Endothelial cell of umbilical vein (primary cell): ENCODE results near the gene KIAA2012. TPM values are rescaled to one million over a fixed set of nuclear protein-coding genes. Genes with fewer than 3 reads are reported as not detected.

ENCODE experiments used
- BruUV-seq: library from RNA; stranded (reverse); fragments of 400-500 nt; replicated peaks from 2 replicates; lab custom pipeline; 2021; lab: Mats Ljungman, UMichigan
- CTCF ChIA-PET: fragments of 300-600, 350-600 bp; sonication (Branson Sonifier 250); formaldehyde crosslinking; loops from one replicate; lab custom pipeline; 2021; ENCODE audit warnings: antibody characterized with exemption, inconsistent platforms; lab: Charles Lee
- POLR2A ChIA-PET: fragments of 300-600, 350-600 bp; sonication (Branson Sonifier 250); formaldehyde crosslinking; loops from one replicate; lab custom pipeline; 2021; ENCODE audit warnings: antibody characterized with exemption, inconsistent platforms; lab: Charles Lee
- DNase-seq: peaks from one replicate; pipeline ENCODE4 v3.0.0-alpha.2; 2011; ENCODE audit warnings: low read depth, low spot score
- FAIRE-seq: peaks from 2 replicates; lab custom pipeline; 2011; peaks lifted over from hg19 to GRCh38; lab: Jason Lieb, UNC
- H2AFZ ChIP-seq: 2 replicates; pipeline ENCODE4 v1.6.0; 2012; ENCODE audit warnings: low read depth, low read length, control low read depth, inconsistent platforms
- H3K27ac ChIP-seq: 2 replicates; pipeline ENCODE4 v1.5.1; 2011; ENCODE audit warnings: low read depth, mild to moderate bottlenecking, control low read depth, low read length, moderate library complexity; ENCODE audit not compliant: insufficient read depth
- H3K27me3 ChIP-seq, 2 experiments: 2 replicates each; pipeline versions ENCODE4 v1.6.0 to v1.6.1; 2011; ENCODE audit warnings: low read length in 2 of 2, mixed read lengths in 1 of 2; ENCODE audit not compliant: control insufficient read depth in 2 of 2, insufficient read depth in 2 of 2
- H3K36me3 ChIP-seq, 2 experiments: 2 replicates in 1 of 2; 3 replicates in 1 of 2; pipeline ENCODE4 v1.5.1; 2011; ENCODE audit warnings: low read length in 2 of 2, mild to moderate bottlenecking in 1 of 2, moderate library complexity in 1 of 2; ENCODE audit not compliant: control insufficient read depth in 2 of 2, insufficient read depth in 2 of 2; ENCODE audit errors: extremely low read depth in 1 of 2
- H3K4me1 ChIP-seq: 3 replicates; pipeline ENCODE4 v1.5.1; 2011; ENCODE audit warnings: mild to moderate bottlenecking, low read length; ENCODE audit not compliant: control insufficient read depth, insufficient read depth; ENCODE audit errors: extremely low read depth
- H3K4me2 ChIP-seq: 2 replicates; pipeline ENCODE4 v1.6.1; 2011; ENCODE audit warnings: low read length, control low read depth, mixed read lengths; ENCODE audit not compliant: insufficient read depth
- H3K4me3 ChIP-seq, 3 experiments: fragments of 200-600 bp in 1 of 3; sonication (generic), shearing (Covaris generic) in 1 of 3; replicated peaks in 1 of 3; 2 replicates each; pipeline ENCODE4 v1.5.1; 2011 to 2016; ENCODE audit warnings: control low read depth in 3 of 3, low read length in 3 of 3, mild to moderate bottlenecking in 2 of 3, inconsistent platforms in 1 of 3, low read depth in 1 of 3, moderate library complexity in 1 of 3; ENCODE audit not compliant: insufficient read depth in 1 of 3
- H3K79me2 ChIP-seq: 2 replicates; pipeline ENCODE4 v1.6.0; 2012; ENCODE audit warnings: low read length, inconsistent platforms; ENCODE audit not compliant: control insufficient read depth, insufficient read depth
- H3K9ac ChIP-seq: replicated peaks from 2 replicates; pipeline ENCODE3; 2011; ENCODE audit warnings: low read length, control low read depth; ENCODE audit not compliant: insufficient read depth; ENCODE audit errors: extremely low read depth
- H3K9me1 ChIP-seq: replicated peaks from 3 replicates; pipeline ENCODE4 v1.6.0; 2011; ENCODE audit warnings: mild to moderate bottlenecking, low read length; ENCODE audit not compliant: control insufficient read depth, insufficient read depth; ENCODE audit errors: extremely low read depth
- H3K9me3 ChIP-seq: replicated peaks from 2 replicates; pipeline ENCODE4 v1.5.1; 2012; ENCODE audit warnings: low read length, inconsistent platforms; ENCODE audit not compliant: control insufficient read depth, insufficient read depth
- H4K20me1 ChIP-seq: replicated peaks from 2 replicates; pipeline ENCODE3; 2011; ENCODE audit warnings: mild to moderate bottlenecking, low read length; ENCODE audit not compliant: control insufficient read depth, insufficient read depth; ENCODE audit errors: extremely low read depth
- CTCF ChIP-seq, 2 donors: IDR thresholded peaks; 1 replicate in 1 of 2; 2 replicates in 1 of 2; pipeline ENCODE4 v1.5.1; 2011; ENCODE audit warnings: low read length in 2 of 2, mild to moderate bottlenecking in 2 of 2, moderate library complexity in 2 of 2, control low read depth in 1 of 2, inconsistent platforms in 1 of 2, low read depth in 1 of 2; ENCODE audit not compliant: insufficient read depth in 1 of 2; ENCODE audit errors: extremely low read depth in 1 of 2
- EZH2 ChIP-seq: IDR thresholded peaks from 2 replicates; pipeline ENCODE4 v1.6.1; 2012; ENCODE audit warnings: borderline replicate concordance, low read depth, mild to moderate bottlenecking, moderate library complexity, low read length, inconsistent platforms; ENCODE audit not compliant: severe bottlenecking
- FOS ChIP-seq: IDR thresholded peaks from 2 replicates; pipeline ENCODE4 v1.6.1; 2011; ENCODE audit warnings: mild to moderate bottlenecking, low read length, moderate library complexity, borderline replicate concordance; ENCODE audit not compliant: insufficient read depth
- GATA2 ChIP-seq: IDR thresholded peaks from 2 replicates; pipeline ENCODE4 v1.7.0; 2011; ENCODE audit warnings: low read depth, mild to moderate bottlenecking, moderate library complexity, mixed read lengths, low read length; ENCODE audit not compliant: insufficient read length, insufficient read depth
- JUN ChIP-seq: IDR thresholded peaks from 2 replicates; pipeline ENCODE4 v1.6.1; 2011; ENCODE audit warnings: borderline replicate concordance, low read depth; ENCODE audit not compliant: insufficient read length, insufficient read depth
- MAX ChIP-seq: IDR thresholded peaks from 2 replicates; pipeline ENCODE4 v1.6.1; 2011; ENCODE audit not compliant: insufficient read depth, insufficient read length
- MYC ChIP-seq: IDR thresholded peaks from one replicate; pipeline ENCODE4 v1.6.1; 2011; ENCODE audit warnings: mild to moderate bottlenecking, low read depth, low read length
- POLR2A ChIP-seq: IDR thresholded peaks from 2 replicates; pipeline ENCODE4 v1.6.1; 2012; ENCODE audit warnings: low read depth, mild to moderate bottlenecking, control low read depth, low read length
- POLR2AphosphoS5 ChIP-seq: IDR thresholded peaks from 2 replicates; pipeline ENCODE4 v1.6.1; 2012; ENCODE audit warnings: low read depth, mild to moderate bottlenecking, control low read depth, low read length, moderate library complexity; ENCODE audit not compliant: insufficient read depth
- dilution Hi-C: fragments of 300-500 bp; cut with MboI; formaldehyde crosslinking; loops from one replicate; pipeline ENCODE4 v1.15.0; 2019; ENCODE audit warnings: low sequenced_read_pairs; ENCODE audit not compliant: extremely low pct_ligation_motif_present
- intact Hi-C: fragments of 100-400 bp; cut with micrococcal nuclease; formaldehyde crosslinking; loops from one replicate; pipeline ENCODE4 v1.10.0; 2022
- polyA plus RNA-seq, 4 experiments: library from polyadenylated mRNA; depleted of rRNA in 3 of 4; stranded (reverse) in 3 of 4; unstranded in 1 of 4; fragments of >200 nt; gene quantifications; 2 replicates each; pipeline versions ENCODE4 v1.2.1 to v1.2.3, GENCODE V29; 2011 to 2012; ENCODE audit warnings: missing spikeins in 1 of 4
- total RNA-seq: library from RNA; stranded (reverse); gene quantifications from 2 replicates; pipeline ENCODE4 v1.2.3, GENCODE V29; 2021

Gene KIAA2012
- total and polyA plus RNA-seq, 2 donors (not counting 3 experiments of a cell fraction or from before 2014, with no cell fraction given): not detected

GRCh38 chr2:202115479-202115971, 42.5 kb downstream of the KIAA2012 start:
- Histone ChIP-seq H3K27me3 (peaks cover 9 to 18% of the 10 kb centered on the region in 2 experiments), H3K27ac (no peak overlapping the region), H3K9ac (no peak overlapping the region), H3K9me3 (no peaks in the 10 kb centered on the region), H2AFZ (no peak overlapping the region), H3K4me2 (no peak overlapping the region), H3K36me3 (no peaks in the 10 kb centered on the region), H4K20me1 (no peaks in the 10 kb centered on the region), H3K79me2 (no peaks in the 10 kb centered on the region), H3K4me1 (no peaks in the 10 kb centered on the region), H3K9me1 (no peaks in the 10 kb centered on the region), H3K4me3 (no peak overlapping the region)
- no peak for DNase-seq
- dilution Hi-C loops: no loop called here
- BruUV-seq: no TSS peak
- no peak for FAIRE-seq
- POLR2A ChIA-PET: no interaction called here
- intact Hi-C loops: loop anchor here (5.0 kb wide), 1 partner anchor 318 kb away; no protein-coding TSS in a partner anchor
- CTCF ChIA-PET: no interaction called here
- TF ChIP-seq EZH2 (no peak), POLR2AphosphoS5 (no peak), JUN (no peak), POLR2A (no peak), FOS (no peak)

GRCh38 chr2:202116691-202117090, 43.6 kb downstream of the KIAA2012 start:
- H3K79me2 ChIP-seq: no peaks in the 10 kb centered on the region
- H3K4me3 ChIP-seq: no peak overlapping the region
- intact Hi-C loops: loop anchor here (5.0 kb wide), 1 partner anchor 319 kb away; no protein-coding TSS in a partner anchor
- no peaks in the 10 kb centered on the region for H4K20me1 ChIP-seq
- ChIA-PET POLR2A (no interaction called here), CTCF (no interaction called here)
- no peaks in the 10 kb centered on the region for H3K4me1 ChIP-seq
- H3K27ac ChIP-seq: no peak overlapping the region
- no peaks in the 10 kb centered on the region for H3K36me3 ChIP-seq
- H3K4me2 ChIP-seq: no peak overlapping the region
- FAIRE-seq (no peak), DNase-seq (no peak)
- TF ChIP-seq EZH2: no peak
- no peak for TF ChIP-seq JUN
- TF ChIP-seq POLR2A: no peak
- no peak for TF ChIP-seq GATA2
- TF ChIP-seq CTCF (IDR thresholded peaks at IDR 0.05; ENCODE audit: extremely low read depth in 1 of 2, insufficient read depth in 1 of 2, low read depth in 1 of 2, low read length in 2 of 2): no peak
- no peak for TF ChIP-seq MYC
- no peak for TF ChIP-seq MAX
- TF ChIP-seq FOS: no peak
- TF ChIP-seq POLR2AphosphoS5: no peak
- H3K27me3 ChIP-seq: peaks cover 9 to 18% of the 10 kb centered on the region in 2 experiments
- BruUV-seq: no TSS peak
- H3K9me1 ChIP-seq: no peaks in the 10 kb centered on the region
- no peak overlapping the region for H2AFZ ChIP-seq
- H3K9ac ChIP-seq: no peak overlapping the region
- dilution Hi-C loops: no loop called here
- no peaks in the 10 kb centered on the region for H3K9me3 ChIP-seq
